Activated naive CD8-positive, alpha-beta T cell treated with anti-CD3 and anti-CD28 coated beads for 36 hours (primary cell): ENCODE results near the gene ZNF787. TPM values are rescaled to one million over a fixed set of nuclear protein-coding genes. Genes with fewer than 3 reads are reported as not detected.
"Not testable (repeated sequence)": the region's sequence is repeated elsewhere in the genome, so short reads cannot be mapped to it uniquely, and the experiment has no call there.

Experiments used
- DNase-seq: peaks from one replicate; pipeline ENCODE4 v3.0.0; 2021
- H3K27ac Mint-ChIP-seq: one replicate; pipeline ENCODE4 v1.8.0; 2022; ENCODE audit warnings: mild to moderate bottlenecking, moderate library complexity, mixed read lengths
- H3K27me3 Mint-ChIP-seq: one replicate; pipeline ENCODE4 v1.8.0; 2022; ENCODE audit warnings: mild to moderate bottlenecking, mixed read lengths
- H3K36me3 Mint-ChIP-seq: one replicate; pipeline ENCODE4 v1.8.0; 2021; ENCODE audit warnings: mild to moderate bottlenecking, mixed read lengths
- H3K4me1 Mint-ChIP-seq: one replicate; pipeline ENCODE4 v1.8.0; 2021; ENCODE audit warnings: mixed read lengths
- H3K4me3 Mint-ChIP-seq: one replicate; pipeline ENCODE4 v1.8.0; 2022; ENCODE audit warnings: mild to moderate bottlenecking, moderate library complexity, mixed read lengths
- H3K9me3 Mint-ChIP-seq: one replicate; pipeline ENCODE4 v1.8.0; 2022; ENCODE audit warnings: mixed read lengths
- total RNA-seq, 2 experiments: library from RNA; stranded (reverse); gene quantifications; one replicate each; pipeline ENCODE4 v1.2.3, GENCODE V29; 2021

Gene ZNF787
- total RNA-seq, 2 experiments from 2014 or later: 34.2 to 35.6 TPM

GRCh38 chr19:56107626-56108351 is 13.3 kb downstream of the ZNF787 start:
- H3K36me3 Mint-ChIP-seq: peaks cover 11% of the 10 kb centered on the region
- H3K27me3 Mint-ChIP-seq: no peaks in the 10 kb centered on the region
- peaks cover 47% of the 10 kb centered on the region for H3K4me1 Mint-ChIP-seq
- no peak for DNase-seq
- H3K27ac Mint-ChIP-seq: no peak overlapping the region
- no peaks in the 10 kb centered on the region for H3K9me3 Mint-ChIP-seq
- no peak overlapping the region for H3K4me3 Mint-ChIP-seq

GRCh38 chr19:56106993-56107392 is 14.1 kb downstream of the ZNF787 start:
- H3K4me1 Mint-ChIP-seq: peaks cover 41% of the 10 kb centered on the region

GRCh38 chr19:56106397-56106849 is 14.7 kb downstream of the ZNF787 start:
- Mint-ChIP-seq H3K36me3 (peaks cover 14% of the 10 kb centered on the region), H3K27me3 (no peaks in the 10 kb centered on the region), H3K27ac (peak overlapping the region; percentile 71), H3K9me3 (no peaks in the 10 kb centered on the region), H3K4me1 (peaks cover 38% of the 10 kb centered on the region), H3K4me3 (no peak overlapping the region)
- no peak for DNase-seq

More at GRCh38 chr19:56106993-56107392, 14.1 kb downstream of the ZNF787 start:
- H3K4me3 Mint-ChIP-seq: no peak overlapping the region
- DNase-seq: no peak
- H3K27ac Mint-ChIP-seq: no peak overlapping the region
- H3K36me3 Mint-ChIP-seq: peaks cover 11% of the 10 kb centered on the region
- no peaks in the 10 kb centered on the region for H3K9me3 Mint-ChIP-seq
- H3K27me3 Mint-ChIP-seq: no peaks in the 10 kb centered on the region

- H3K9me3 Mint-ChIP-seq, DNase-seq, H3K27me3 Mint-ChIP-seq: not testable (repeated sequence)
- peak overlapping the region; percentile 71 for H3K27ac Mint-ChIP-seq
- peaks cover 17% of the 10 kb centered on the region for H3K36me3 Mint-ChIP-seq
- H3K4me3 Mint-ChIP-seq: peak overlapping the region; percentile 34
- peaks cover 35% of the 10 kb centered on the region for H3K4me1 Mint-ChIP-seq
These were observed 15.2 kb downstream of the ZNF787 start for GRCh38 chr19:56105831-56106396.

- no peaks in the 10 kb centered on the region for H3K27me3 Mint-ChIP-seq
- peak; percentile 48 for DNase-seq
- peaks cover 30% of the 10 kb centered on the region for H3K4me1 Mint-ChIP-seq
- H3K36me3 Mint-ChIP-seq: peaks cover 17% of the 10 kb centered on the region
- no peak overlapping the region for H3K4me3 Mint-ChIP-seq
- H3K9me3 Mint-ChIP-seq: no peaks in the 10 kb centered on the region
- peak overlapping the region; percentile 25 for H3K27ac Mint-ChIP-seq
These were observed 15.9 kb downstream of the ZNF787 start for GRCh38 chr19:56105090-56105701.

GRCh38 chr19:56104423-56104822 is 16.7 kb downstream of the ZNF787 start:
- DNase-seq: no peak
- Mint-ChIP-seq H3K4me1 (peaks cover 29% of the 10 kb centered on the region), H3K27ac (no peak overlapping the region), H3K27me3 (no peaks in the 10 kb centered on the region), H3K36me3 (peaks cover 17% of the 10 kb centered on the region), H3K4me3 (no peak overlapping the region), H3K9me3 (no peaks in the 10 kb centered on the region)

GRCh38 chr19:56103027-56103614 is 18.0 kb downstream of the ZNF787 start:
- Mint-ChIP-seq H3K36me3 (peaks cover 14% of the 10 kb centered on the region), H3K4me1 (peaks cover 25% of the 10 kb centered on the region), H3K9me3 (no peaks in the 10 kb centered on the region), H3K4me3 (no peak overlapping the region), H3K27me3 (no peaks in the 10 kb centered on the region), H3K27ac (no peak overlapping the region)
- DNase-seq: no peak

GRCh38 chr19:56101746-56102535 is 19.2 kb downstream of the ZNF787 start:
- H3K9me3 Mint-ChIP-seq: no peaks in the 10 kb centered on the region
- peaks cover 14% of the 10 kb centered on the region for H3K36me3 Mint-ChIP-seq
- H3K27me3 Mint-ChIP-seq: no peaks in the 10 kb centered on the region
- no peak for DNase-seq
- H3K4me1 Mint-ChIP-seq: peaks cover 20% of the 10 kb centered on the region
- no peak overlapping the region for H3K4me3 Mint-ChIP-seq
- H3K27ac Mint-ChIP-seq: no peak overlapping the region

- Mint-ChIP-seq H3K4me3 (no peak overlapping the region), H3K27me3 (no peaks in the 10 kb centered on the region), H3K27ac (no peak overlapping the region), H3K36me3 (peaks cover 8% of the 10 kb centered on the region), H3K9me3 (no peaks in the 10 kb centered on the region), H3K4me1 (peaks cover 14% of the 10 kb centered on the region)
- DNase-seq: no peak
These were observed 20.0 kb downstream of the ZNF787 start for GRCh38 chr19:56101095-56101494.

- no peak overlapping the region for H3K4me3 Mint-ChIP-seq
- DNase-seq: no peak
- H3K36me3 Mint-ChIP-seq: peaks cover 10% of the 10 kb centered on the region
- H3K9me3 Mint-ChIP-seq: no peaks in the 10 kb centered on the region
- peaks cover 5% of the 10 kb centered on the region for H3K4me1 Mint-ChIP-seq
- H3K27me3 Mint-ChIP-seq: no peaks in the 10 kb centered on the region
- H3K27ac Mint-ChIP-seq: no peak overlapping the region
These were observed 21.2 kb downstream of the ZNF787 start for GRCh38 chr19:56099638-56100539.

GRCh38 chr19:56098731-56099568 is 22.1 kb downstream of the ZNF787 start:
- Mint-ChIP-seq H3K4me3 (no peak overlapping the region), H3K9me3 (no peaks in the 10 kb centered on the region), H3K36me3 (peaks cover 15% of the 10 kb centered on the region), H3K27me3 (no peaks in the 10 kb centered on the region), H3K27ac (no peak overlapping the region), H3K4me1 (peaks cover 2% of the 10 kb centered on the region)
- DNase-seq: no peak

- H3K9me3 Mint-ChIP-seq, H3K27ac Mint-ChIP-seq, DNase-seq, H3K4me3 Mint-ChIP-seq, H3K27me3 Mint-ChIP-seq, H3K4me1 Mint-ChIP-seq: not testable (repeated sequence)
- peaks cover 20% of the 10 kb centered on the region for H3K36me3 Mint-ChIP-seq
These were observed 22.9 kb downstream of the ZNF787 start for GRCh38 chr19:56098237-56098636.

- peaks cover 25% of the 10 kb centered on the region for H3K36me3 Mint-ChIP-seq
- no peak for DNase-seq
- H3K4me1 Mint-ChIP-seq: peaks cover 2% of the 10 kb centered on the region
- H3K4me3 Mint-ChIP-seq: no peak overlapping the region
- H3K27me3 Mint-ChIP-seq: no peaks in the 10 kb centered on the region
- H3K27ac Mint-ChIP-seq: no peak overlapping the region
- H3K9me3 Mint-ChIP-seq: peaks cover 3% of the 10 kb centered on the region
These were observed 23.3 kb downstream of the ZNF787 start for GRCh38 chr19:56097776-56098175.
